ENCODE results near the gene ARID3A. TPM values are rescaled to one million over a fixed set of nuclear protein-coding genes. Genes with fewer than 3 reads are reported as not detected.

Gene ARID3A
- total RNA-seq, 1 experiment from 2014 or later = 116 TPM

DNA sequence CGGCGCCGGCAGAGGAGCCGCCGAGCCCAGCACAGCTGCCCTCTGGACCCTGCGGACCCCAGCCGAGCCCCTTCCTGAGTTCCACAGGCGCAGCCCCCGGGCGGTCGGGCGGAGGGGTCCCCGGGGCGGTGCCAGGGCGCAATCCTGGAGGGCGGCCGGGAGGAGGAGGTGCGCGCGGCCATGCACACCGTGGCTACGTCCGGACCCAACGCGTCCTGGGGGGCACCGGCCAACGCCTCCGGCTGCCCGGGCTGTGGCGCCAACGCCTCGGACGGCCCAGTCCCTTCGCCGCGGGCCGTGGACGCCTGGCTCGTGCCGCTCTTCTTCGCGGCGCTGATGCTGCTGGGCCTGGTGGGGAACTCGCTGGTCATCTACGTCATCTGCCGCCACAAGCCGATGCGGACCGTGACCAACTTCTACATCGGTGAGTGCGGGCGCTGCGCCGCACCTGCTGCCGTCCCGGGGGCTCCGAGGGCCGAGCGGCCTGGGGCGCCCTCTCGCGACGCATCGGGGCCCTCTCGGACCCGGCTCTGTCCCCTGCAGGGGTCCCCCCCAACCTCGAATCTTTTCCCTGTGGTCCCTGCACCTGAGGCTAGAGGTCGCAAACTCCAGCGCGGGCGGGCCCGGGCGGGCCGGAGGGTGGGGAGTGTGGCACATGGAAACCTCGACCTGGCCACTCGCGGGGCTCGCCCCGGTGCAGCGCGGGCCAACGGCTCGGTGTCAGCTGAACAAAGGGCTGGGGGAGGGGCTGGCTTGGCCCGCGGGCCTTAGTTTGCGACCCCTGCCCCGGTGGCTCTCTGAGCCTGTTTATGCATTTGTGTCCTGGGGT, 8.3 kb upstream of the ARID3A start, which contains the start of gene KISS1R (continued):
- TF ChIP-seq, protein P1, sequence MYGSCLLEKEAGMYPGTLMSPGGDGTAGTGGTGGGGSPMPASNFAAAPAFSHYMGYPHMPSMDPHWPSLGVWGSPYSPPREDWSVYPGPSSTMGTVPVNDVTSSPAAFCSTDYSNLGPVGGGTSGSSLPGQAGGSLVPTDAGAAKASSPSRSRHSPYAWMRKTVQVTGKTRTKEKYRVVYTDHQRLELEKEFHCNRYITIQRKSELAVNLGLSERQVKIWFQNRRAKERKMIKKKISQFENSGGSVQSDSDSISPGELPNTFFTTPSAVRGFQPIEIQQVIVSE (CRISPR knock-in tag; IDR thresholded peaks at IDR 0.05; ENCODE audit: borderline replicate concordance) = no peak
- TF ChIP-seq ATF1 (CRISPR knock-in tag; IDR thresholded peaks at IDR 0.05) (0 out of 2 replicates have a peak, but pooled peaks have one; percentile 37), ZNF219 (CRISPR knock-in tag; IDR thresholded peaks at IDR 0.05; ENCODE audit: borderline replicate concordance) (no peak), GRHL2 (CRISPR knock-in tag; IDR thresholded peaks at IDR 0.05; ENCODE audit: insufficient replicate concordance, severe bottlenecking) (no peak), TEAD4 (CRISPR knock-in tag; IDR thresholded peaks at IDR 0.05) (no peak), CREB1 (CRISPR knock-in tag; IDR thresholded peaks at IDR 0.05) (peak; percentile 80; the same call in 1 of the 2 replicates), ZNF263 (CRISPR knock-in tag; IDR thresholded peaks at IDR 0.05; ENCODE audit: low read depth) (no peak), MLX (CRISPR knock-in tag; IDR thresholded peaks at IDR 0.05) (no peak), KAT7 (CRISPR knock-in tag; IDR thresholded peaks at IDR 0.05; ENCODE audit: borderline replicate concordance) (no peak), SMAD4 (CRISPR knock-in tag; IDR thresholded peaks at IDR 0.05) (no peak), CREM (CRISPR knock-in tag; IDR thresholded peaks at IDR 0.05) (peak; percentile 67; the same call in 1 of the 2 replicates), ZNF317 (CRISPR knock-in tag; IDR thresholded peaks at IDR 0.05; ENCODE audit: borderline replicate concordance, low read depth) (0 out of 2 replicates have a peak, but pooled peaks have one; percentile 5)
- TF ChIP-seq, protein P2, sequence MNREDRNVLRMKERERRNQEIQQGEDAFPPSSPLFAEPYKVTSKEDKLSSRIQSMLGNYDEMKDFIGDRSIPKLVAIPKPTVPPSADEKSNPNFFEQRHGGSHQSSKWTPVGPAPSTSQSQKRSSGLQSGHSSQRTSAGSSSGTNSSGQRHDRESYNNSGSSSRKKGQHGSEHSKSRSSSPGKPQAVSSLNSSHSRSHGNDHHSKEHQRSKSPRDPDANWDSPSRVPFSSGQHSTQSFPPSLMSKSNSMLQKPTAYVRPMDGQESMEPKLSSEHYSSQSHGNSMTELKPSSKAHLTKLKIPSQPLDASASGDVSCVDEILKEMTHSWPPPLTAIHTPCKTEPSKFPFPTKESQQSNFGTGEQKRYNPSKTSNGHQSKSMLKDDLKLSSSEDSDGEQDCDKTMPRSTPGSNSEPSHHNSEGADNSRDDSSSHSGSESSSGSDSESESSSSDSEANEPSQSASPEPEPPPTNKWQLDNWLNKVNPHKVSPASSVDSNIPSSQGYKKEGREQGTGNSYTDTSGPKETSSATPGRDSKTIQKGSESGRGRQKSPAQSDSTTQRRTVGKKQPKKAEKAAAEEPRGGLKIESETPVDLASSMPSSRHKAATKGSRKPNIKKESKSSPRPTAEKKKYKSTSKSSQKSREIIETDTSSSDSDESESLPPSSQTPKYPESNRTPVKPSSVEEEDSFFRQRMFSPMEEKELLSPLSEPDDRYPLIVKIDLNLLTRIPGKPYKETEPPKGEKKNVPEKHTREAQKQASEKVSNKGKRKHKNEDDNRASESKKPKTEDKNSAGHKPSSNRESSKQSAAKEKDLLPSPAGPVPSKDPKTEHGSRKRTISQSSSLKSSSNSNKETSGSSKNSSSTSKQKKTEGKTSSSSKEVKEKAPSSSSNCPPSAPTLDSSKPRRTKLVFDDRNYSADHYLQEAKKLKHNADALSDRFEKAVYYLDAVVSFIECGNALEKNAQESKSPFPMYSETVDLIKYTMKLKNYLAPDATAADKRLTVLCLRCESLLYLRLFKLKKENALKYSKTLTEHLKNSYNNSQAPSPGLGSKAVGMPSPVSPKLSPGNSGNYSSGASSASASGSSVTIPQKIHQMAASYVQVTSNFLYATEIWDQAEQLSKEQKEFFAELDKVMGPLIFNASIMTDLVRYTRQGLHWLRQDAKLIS (CRISPR knock-in tag; IDR thresholded peaks at IDR 0.05; ENCODE audit: borderline replicate concordance) = no peak
- TF ChIP-seq, protein P3, sequence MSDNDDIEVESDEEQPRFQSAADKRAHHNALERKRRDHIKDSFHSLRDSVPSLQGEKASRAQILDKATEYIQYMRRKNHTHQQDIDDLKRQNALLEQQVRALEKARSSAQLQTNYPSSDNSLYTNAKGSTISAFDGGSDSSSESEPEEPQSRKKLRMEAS (CRISPR knock-in tag; IDR thresholded peaks at IDR 0.05) = peak; percentile 79

DNA sequence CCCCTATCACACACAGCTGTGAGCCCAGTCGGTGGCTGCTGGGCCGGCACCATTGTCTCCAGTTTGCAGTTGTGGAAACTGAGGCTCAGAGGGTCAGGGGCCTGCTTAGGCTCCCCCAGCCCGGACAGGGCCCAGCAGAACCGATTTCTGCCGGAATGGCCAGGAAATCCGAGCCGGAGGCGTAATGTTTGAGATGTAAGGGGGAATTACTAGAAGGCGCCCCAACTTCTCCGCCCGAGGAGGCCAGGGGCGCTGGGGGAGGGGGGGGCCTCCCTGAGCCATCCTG, 7.7 kb upstream of the ARID3A start:
- Mint-ChIP-seq H3K4me1 (peaks cover 5% of the 10 kb centered on the region), H3K9me3 (no peaks in the 10 kb centered on the region), H3K27ac (no peak overlapping the region), H3K36me3 (no peaks in the 10 kb centered on the region), H3K27me3 (ENCODE audit: low read depth) (peaks cover 76% of the 10 kb centered on the region), H3K4me3 (peak overlapping the region; percentile 75)
- ChIA-PET CTCF (interaction anchor here (1.1 to 2.8 kb wide), 6 partner anchors 46 to 184 kb away, joined by 3 to 18 read pairs (median 8); no protein-coding TSS in a partner anchor), POLR2A (no interaction called here)
- no peak for TF ChIP-seq MYBL2 (CRISPR knock-in tag; IDR thresholded peaks at IDR 0.05)
- no peak for TF ChIP-seq ETV6 (CRISPR knock-in tag; IDR thresholded peaks at IDR 0.05)
- TF ChIP-seq ZNF263 (CRISPR knock-in tag; IDR thresholded peaks at IDR 0.05; ENCODE audit: low read depth) = no peak
- ATAC-seq (no peak), DNase-seq (ENCODE audit: low spot score) (no peak)

All from WTC11 (cell line).